ENCODE results near the gene CBX3. TPM values are rescaled to one million over a fixed set of nuclear protein-coding genes. Genes with fewer than 3 reads are reported as not detected.

Gene CBX3
- total RNA-seq, 1 donor from 2014 or later, result 148 TPM

- Histone ChIP-seq H3K9ac (ENCODE audit: low read length) (no peak overlapping the region), H4K20me1 (ENCODE audit: insufficient read depth, low read length) (peaks cover 11% of the 10 kb centered on the region), H3K36me3 (ENCODE audit: insufficient read depth, low read length) (no peaks in the 10 kb centered on the region), H3K27ac (ENCODE audit: low read depth, low read length) (no peak overlapping the region), H3K4me3 (ENCODE audit: insufficient read depth, low read depth, low read length) (no peak overlapping the region), H3K27me3 (ENCODE audit: insufficient read depth, low read length) (no peaks in the 10 kb centered on the region), H3K4me2 (ENCODE audit: low read length) (no peak overlapping the region), H3K79me2 (ENCODE audit: insufficient read depth, low read length) (peaks cover 9% of the 10 kb centered on the region), H2AFZ (ENCODE audit: low read depth, low read length) (no peak overlapping the region), H3K9me3 (ENCODE audit: insufficient read depth, low read depth, low read length) (no peaks in the 10 kb centered on the region), H3K4me1 (ENCODE audit: insufficient read depth, low read length) (no peaks in the 10 kb centered on the region)
- no peak overlapping the region for H3K4me3 Mint-ChIP-seq (ENCODE audit: unreplicated experiment)
- no peaks in the 10 kb centered on the region for H3K27me3 Mint-ChIP-seq (ENCODE audit: low read depth, unreplicated experiment)
- no peak overlapping the region for H3K27ac Mint-ChIP-seq (ENCODE audit: unreplicated experiment)
- DNase-seq (ENCODE audit: low read depth) (no peak), FAIRE-seq (no peak)
- H3K4me1 Mint-ChIP-seq (ENCODE audit: low read depth, unreplicated experiment), result peaks cover 9% of the 10 kb centered on the region
- no peaks in the 10 kb centered on the region for H3K9me3 Mint-ChIP-seq (ENCODE audit: unreplicated experiment)
- TF ChIP-seq CTCF (IDR thresholded peaks at IDR 0.05; ENCODE audit: insufficient read depth, low read depth, low read length) (no peak), EZH2 (IDR thresholded peaks at IDR 0.05; ENCODE audit: insufficient read depth, low read length) (no peak)
- H3K36me3 Mint-ChIP-seq (ENCODE audit: low read depth, unreplicated experiment), result peaks cover 4% of the 10 kb centered on the region
These were observed 34.8 kb upstream of the CBX3 start for GRCh38 chr7:26166684-26167266.

- H3K36me3 Mint-ChIP-seq (ENCODE audit: low read depth, unreplicated experiment), result peaks cover 3% of the 10 kb centered on the region
- no peak for TF ChIP-seq EZH2 (IDR thresholded peaks at IDR 0.05; ENCODE audit: insufficient read depth, low read length)
- TF ChIP-seq CTCF (IDR thresholded peaks at IDR 0.05; ENCODE audit: insufficient read depth, low read depth, low read length), result no peak
- H2AFZ ChIP-seq (ENCODE audit: low read depth, low read length), result no peak overlapping the region
- H3K27ac ChIP-seq (ENCODE audit: low read depth, low read length), result no peak overlapping the region
- FAIRE-seq, result no peak
- DNase-seq (ENCODE audit: low read depth), result no peak
- H3K4me1 ChIP-seq (ENCODE audit: insufficient read depth, low read length), result no peaks in the 10 kb centered on the region
- H3K4me1 Mint-ChIP-seq (ENCODE audit: low read depth, unreplicated experiment), result peaks cover 8% of the 10 kb centered on the region
- H3K36me3 ChIP-seq (ENCODE audit: insufficient read depth, low read length), result no peaks in the 10 kb centered on the region
- no peak overlapping the region for H3K4me3 Mint-ChIP-seq (ENCODE audit: unreplicated experiment)
- H3K4me3 ChIP-seq (ENCODE audit: insufficient read depth, low read depth, low read length), result no peak overlapping the region
- no peak overlapping the region for H3K27ac Mint-ChIP-seq (ENCODE audit: unreplicated experiment)
- no peaks in the 10 kb centered on the region for H3K27me3 Mint-ChIP-seq (ENCODE audit: low read depth, unreplicated experiment)
- H3K9me3 Mint-ChIP-seq (ENCODE audit: unreplicated experiment), result no peaks in the 10 kb centered on the region
- H3K9me3 ChIP-seq (ENCODE audit: insufficient read depth, low read depth, low read length), result no peaks in the 10 kb centered on the region
- no peak overlapping the region for H3K9ac ChIP-seq (ENCODE audit: low read length)
- peaks cover 11% of the 10 kb centered on the region for H4K20me1 ChIP-seq (ENCODE audit: insufficient read depth, low read length)
- no peaks in the 10 kb centered on the region for H3K27me3 ChIP-seq (ENCODE audit: insufficient read depth, low read length)
- H3K4me2 ChIP-seq (ENCODE audit: low read length), result no peak overlapping the region
- peaks cover 9% of the 10 kb centered on the region for H3K79me2 ChIP-seq (ENCODE audit: insufficient read depth, low read length)
These were observed 34.1 kb upstream of the CBX3 start for GRCh38 chr7:26167303-26167934.

GRCh38 chr7:26168458-26169023, 33.0 kb upstream of the CBX3 start:
- Histone ChIP-seq H3K27ac (ENCODE audit: low read depth, low read length) (no peak overlapping the region), H3K4me3 (ENCODE audit: insufficient read depth, low read depth, low read length) (no peak overlapping the region), H3K36me3 (ENCODE audit: insufficient read depth, low read length) (no peaks in the 10 kb centered on the region), H2AFZ (ENCODE audit: low read depth, low read length) (no peak overlapping the region), H3K4me2 (ENCODE audit: low read length) (no peak overlapping the region), H4K20me1 (ENCODE audit: insufficient read depth, low read length) (peaks cover 11% of the 10 kb centered on the region), H3K4me1 (ENCODE audit: insufficient read depth, low read length) (no peaks in the 10 kb centered on the region), H3K9me3 (ENCODE audit: insufficient read depth, low read depth, low read length) (no peaks in the 10 kb centered on the region), H3K27me3 (ENCODE audit: insufficient read depth, low read length) (no peaks in the 10 kb centered on the region), H3K79me2 (ENCODE audit: insufficient read depth, low read length) (peaks cover 9% of the 10 kb centered on the region), H3K9ac (ENCODE audit: low read length) (no peak overlapping the region)
- no peak for FAIRE-seq
- peaks cover 7% of the 10 kb centered on the region for H3K4me1 Mint-ChIP-seq (ENCODE audit: low read depth, unreplicated experiment)
- H3K36me3 Mint-ChIP-seq (ENCODE audit: low read depth, unreplicated experiment), result peaks cover 2% of the 10 kb centered on the region
- no peak overlapping the region for H3K27ac Mint-ChIP-seq (ENCODE audit: unreplicated experiment)
- no peaks in the 10 kb centered on the region for H3K27me3 Mint-ChIP-seq (ENCODE audit: low read depth, unreplicated experiment)
- H3K4me3 Mint-ChIP-seq (ENCODE audit: unreplicated experiment), result no peak overlapping the region
- TF ChIP-seq EZH2 (IDR thresholded peaks at IDR 0.05; ENCODE audit: insufficient read depth, low read length) (no peak), CTCF (IDR thresholded peaks at IDR 0.05; ENCODE audit: insufficient read depth, low read depth, low read length) (peak; percentile 6)
- no peaks in the 10 kb centered on the region for H3K9me3 Mint-ChIP-seq (ENCODE audit: unreplicated experiment)
- DNase-seq (ENCODE audit: low read depth), result no peak
